Stimulated activated CD8-positive, alpha-beta memory T cell treated with anti-CD3 and anti-CD28 coated beads, Interleukin-4, amount 100 ng/mL, for 1 hour (primary cell): ENCODE results near the gene MAP4.
"Not testable (repeated sequence)": the region's sequence is repeated elsewhere in the genome, so short reads cannot be mapped to it uniquely, and the experiment has no call there.

Experiments used
- DNase-seq, 2 donors: peaks; one replicate each; pipeline ENCODE4 v3.0.0-alpha.2; 2020; ENCODE audit warnings: low read depth in 2 of 2, low spot score in 1 of 2

The MAP4 gene, protein sequence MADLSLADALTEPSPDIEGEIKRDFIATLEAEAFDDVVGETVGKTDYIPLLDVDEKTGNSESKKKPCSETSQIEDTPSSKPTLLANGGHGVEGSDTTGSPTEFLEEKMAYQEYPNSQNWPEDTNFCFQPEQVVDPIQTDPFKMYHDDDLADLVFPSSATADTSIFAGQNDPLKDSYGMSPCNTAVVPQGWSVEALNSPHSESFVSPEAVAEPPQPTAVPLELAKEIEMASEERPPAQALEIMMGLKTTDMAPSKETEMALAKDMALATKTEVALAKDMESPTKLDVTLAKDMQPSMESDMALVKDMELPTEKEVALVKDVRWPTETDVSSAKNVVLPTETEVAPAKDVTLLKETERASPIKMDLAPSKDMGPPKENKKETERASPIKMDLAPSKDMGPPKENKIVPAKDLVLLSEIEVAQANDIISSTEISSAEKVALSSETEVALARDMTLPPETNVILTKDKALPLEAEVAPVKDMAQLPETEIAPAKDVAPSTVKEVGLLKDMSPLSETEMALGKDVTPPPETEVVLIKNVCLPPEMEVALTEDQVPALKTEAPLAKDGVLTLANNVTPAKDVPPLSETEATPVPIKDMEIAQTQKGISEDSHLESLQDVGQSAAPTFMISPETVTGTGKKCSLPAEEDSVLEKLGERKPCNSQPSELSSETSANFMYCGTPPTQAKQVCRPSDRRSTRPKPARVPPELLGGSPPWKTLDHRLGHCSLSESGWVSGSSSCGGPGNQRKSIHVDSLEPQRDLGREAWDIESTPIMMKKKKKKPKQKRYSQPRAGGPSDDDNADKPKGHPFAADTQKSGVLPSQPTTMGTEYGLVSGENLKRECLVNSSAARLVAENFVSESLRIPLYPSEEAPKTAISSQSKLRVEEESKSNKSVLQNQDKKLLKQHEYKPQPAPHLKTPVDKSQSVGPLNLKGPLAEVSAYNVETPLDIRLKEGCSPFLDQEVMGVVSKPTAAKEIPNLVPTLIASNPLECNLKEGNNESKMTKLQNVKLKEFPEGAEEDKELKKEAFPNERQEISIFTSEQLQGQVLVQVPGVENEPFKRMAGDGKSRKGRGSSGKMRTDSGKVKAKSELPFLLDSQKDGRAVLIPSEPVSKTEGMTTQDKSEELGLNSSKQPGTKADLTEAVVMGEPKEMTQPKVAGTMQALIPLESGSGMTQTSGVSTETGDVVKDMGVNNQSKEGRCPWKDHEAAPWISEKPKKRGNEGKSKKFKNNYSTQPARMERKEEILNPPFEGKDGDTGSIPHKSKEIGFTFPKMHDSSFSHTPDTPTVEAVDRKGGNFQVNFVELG (N-terminal part only)

GRCh38 chr3:48016301-48016973 lies at the start of gene MAP4:
Gene MAP4, minus strand, starts transcription at chr3:48016416. Its CDS starts 17,556 bp downstream, at chr3:47998860.
- DNase-seq = no peak

DNA sequence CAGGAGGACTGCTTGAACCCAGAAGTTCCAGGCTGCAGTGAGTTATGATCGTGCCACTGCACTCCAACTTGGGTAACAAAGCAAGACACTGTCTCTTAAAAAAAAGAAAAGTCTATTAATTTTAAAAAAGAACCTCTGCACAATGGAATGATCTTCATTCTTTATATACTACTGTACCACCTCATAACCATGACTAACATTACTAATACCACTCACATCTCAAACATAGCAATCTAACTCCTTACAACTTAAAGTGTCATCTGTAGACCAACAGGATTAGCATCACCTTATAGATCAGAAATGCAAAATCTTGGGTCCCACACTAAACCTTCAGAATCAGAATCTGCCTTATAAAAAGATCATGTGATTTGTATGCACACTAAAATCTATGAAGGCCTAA lies 48.8 kb upstream of the MAP4 start:
- DNase-seq = no peak

GRCh38 chr3:48064292-48064829 lies 48.1 kb upstream of the MAP4 start:
- DNase-seq = no peak

DNA sequence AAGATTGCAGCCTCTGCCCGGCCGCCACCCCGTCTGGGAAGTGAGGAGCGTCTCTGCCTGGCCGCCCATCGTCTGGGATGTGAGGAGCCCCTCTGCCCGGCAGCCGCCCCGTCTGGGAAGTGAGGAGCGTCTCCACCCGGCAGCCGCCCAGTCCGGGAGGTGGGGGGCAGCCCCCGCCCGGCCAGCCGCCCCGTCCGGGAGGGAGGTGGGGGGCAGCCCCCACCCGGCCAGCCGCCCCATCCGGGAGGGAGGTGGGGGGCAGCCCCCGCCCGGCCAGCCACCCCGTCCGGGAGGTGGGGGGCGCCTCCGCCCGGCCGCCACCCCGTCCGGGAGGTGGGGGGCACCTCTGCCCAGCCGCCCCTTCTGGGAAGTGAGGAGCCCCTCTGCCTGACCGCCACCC lies 45.4 kb upstream of the MAP4 start:
- not testable (repeated sequence) for DNase-seq

- no peak for DNase-seq
Measured at GRCh38 chr3:48058091-48058490, 41.9 kb upstream of the MAP4 start.

DNA sequence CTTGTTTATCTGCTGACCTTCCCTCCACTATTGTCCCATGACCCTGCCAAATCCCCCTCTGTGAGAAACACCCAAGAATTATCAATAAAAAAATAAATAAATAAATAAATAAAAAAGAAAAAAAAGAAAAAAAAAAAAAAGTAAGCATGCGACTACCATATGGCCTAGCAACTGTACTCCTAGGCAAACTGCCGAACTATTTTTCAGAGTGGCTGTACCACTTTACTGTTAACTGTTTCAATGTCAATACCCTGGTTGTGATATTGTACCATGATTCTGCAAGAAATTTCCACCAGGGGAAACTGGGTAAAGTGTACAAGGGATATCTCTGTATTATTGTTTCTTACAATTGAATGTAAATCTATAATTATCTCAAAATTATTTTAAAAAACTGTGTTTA lies 41.3 kb upstream of the MAP4 start:
- DNase-seq = no peak

- DNase-seq = no peak
Measured at GRCh38 chr3:48047841-48048464, 31.7 kb upstream of the MAP4 start.

DNA sequence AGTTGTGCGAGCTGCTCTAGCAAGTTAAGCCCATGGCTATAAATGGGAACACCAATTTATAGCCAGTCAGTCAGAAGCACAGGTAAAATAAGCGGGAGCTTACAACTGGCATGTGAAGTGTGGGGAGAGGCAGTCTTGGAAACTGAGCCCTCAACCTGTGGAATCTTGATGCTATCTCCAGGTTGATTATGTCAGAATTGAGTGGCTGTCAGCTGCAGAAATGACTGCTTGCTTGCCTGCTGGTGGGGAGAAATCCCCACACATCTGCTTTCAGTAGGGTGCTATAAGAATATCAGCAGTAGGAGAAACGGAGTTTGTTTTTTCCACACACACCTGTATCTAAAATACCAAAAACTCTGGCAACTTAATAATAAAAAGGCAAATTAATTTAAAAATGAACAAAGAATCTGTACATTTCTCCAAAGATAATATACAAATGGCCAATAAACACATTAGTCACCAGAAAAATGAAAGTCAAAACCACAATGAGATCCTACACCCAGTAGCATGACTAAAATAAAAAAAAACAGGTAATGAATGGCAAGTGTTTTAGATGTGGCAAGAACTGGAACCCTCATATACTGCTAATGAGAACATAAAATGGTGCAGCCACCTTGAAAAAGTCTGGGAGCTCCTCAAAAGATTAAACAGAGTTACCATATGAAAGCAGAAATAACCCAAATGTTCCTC lies 26.0 kb upstream of the MAP4 start:
- DNase-seq = no peak

DNA sequence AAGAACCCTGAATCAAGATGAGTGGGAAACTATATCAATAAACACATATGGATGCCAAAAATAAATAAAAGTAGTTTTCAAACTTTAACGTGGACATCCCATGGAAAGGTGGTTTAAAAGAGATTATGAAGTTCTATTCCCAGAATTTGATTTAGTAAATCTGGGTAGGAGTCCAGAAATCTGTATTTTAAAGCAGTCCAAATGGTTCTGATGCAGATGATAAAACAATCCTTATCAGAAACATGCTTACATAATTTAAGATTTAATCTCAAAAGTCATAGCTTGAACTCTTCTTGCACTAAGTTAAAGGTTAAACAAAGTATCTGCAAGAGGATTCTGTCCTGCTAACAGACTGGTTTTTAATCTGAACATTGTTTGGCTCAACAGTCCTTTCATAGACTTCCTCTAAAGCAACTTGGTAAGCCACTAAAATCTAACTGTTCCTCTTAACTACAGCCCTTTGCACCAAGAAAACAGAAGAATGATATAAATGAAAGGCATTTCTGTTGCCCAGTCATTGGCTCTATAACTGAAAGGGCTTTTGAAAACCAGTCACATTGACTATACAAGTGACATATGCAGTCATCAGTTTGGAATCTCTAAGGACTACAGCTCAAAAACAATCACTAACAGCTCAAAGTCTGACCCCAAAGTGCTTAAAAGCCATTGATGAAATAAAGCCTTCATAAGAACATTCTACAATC lies 23.4 kb upstream of the MAP4 start:
- DNase-seq = no peak

DNA sequence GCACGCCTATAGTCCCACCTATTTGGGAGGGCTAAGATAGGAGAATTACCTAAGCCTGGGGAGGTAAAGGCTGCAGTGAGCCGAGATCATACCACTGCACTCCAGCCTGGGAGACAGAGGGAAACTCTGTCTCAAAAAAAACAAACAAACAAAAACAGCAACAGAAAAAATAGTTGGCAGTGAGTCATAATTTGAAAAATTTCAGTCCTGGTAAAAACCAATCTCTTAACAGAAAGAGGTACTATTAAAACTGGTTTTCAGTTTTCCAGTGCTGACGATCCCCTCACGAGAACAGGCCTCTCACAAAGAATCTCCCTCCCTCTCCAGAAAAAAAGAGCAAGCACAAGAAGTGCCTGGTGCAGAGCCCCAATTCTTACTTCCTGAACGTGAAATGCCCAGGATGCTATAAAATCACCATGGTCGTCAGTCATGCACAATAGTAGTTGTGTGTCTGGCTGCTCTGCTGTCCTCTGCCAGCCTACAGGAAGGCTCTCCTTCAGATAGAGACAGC lies 22.8 kb upstream of the MAP4 start:
- no peak for DNase-seq

DNA sequence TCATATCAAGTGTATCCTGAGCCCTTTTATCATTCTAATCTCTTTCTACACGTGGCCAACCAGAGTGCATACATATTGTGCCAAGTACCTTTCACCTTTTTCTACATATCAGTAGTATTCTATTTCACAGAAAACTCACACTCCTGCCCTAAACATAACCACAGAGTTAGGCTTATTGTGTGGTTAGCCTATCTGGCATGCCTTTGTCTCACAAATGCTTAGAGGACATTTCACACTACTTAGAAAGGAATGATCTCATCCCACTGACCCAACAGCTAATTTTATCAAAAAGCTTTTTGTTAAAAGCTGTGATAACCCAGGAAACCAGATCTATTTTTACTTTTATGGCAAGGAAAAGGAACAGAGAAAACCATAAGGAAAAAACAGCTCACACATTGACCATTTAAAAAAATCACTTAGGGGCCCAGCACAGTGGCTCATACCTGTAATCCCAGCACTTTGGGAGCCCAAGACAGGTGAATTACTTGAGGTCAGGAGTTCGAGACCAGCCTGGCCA lies 17.8 kb upstream of the MAP4 start:
- no peak for DNase-seq

GRCh38 chr3:48030188-48030587 lies 14.0 kb upstream of the MAP4 start:
- DNase-seq = no peak

DNA sequence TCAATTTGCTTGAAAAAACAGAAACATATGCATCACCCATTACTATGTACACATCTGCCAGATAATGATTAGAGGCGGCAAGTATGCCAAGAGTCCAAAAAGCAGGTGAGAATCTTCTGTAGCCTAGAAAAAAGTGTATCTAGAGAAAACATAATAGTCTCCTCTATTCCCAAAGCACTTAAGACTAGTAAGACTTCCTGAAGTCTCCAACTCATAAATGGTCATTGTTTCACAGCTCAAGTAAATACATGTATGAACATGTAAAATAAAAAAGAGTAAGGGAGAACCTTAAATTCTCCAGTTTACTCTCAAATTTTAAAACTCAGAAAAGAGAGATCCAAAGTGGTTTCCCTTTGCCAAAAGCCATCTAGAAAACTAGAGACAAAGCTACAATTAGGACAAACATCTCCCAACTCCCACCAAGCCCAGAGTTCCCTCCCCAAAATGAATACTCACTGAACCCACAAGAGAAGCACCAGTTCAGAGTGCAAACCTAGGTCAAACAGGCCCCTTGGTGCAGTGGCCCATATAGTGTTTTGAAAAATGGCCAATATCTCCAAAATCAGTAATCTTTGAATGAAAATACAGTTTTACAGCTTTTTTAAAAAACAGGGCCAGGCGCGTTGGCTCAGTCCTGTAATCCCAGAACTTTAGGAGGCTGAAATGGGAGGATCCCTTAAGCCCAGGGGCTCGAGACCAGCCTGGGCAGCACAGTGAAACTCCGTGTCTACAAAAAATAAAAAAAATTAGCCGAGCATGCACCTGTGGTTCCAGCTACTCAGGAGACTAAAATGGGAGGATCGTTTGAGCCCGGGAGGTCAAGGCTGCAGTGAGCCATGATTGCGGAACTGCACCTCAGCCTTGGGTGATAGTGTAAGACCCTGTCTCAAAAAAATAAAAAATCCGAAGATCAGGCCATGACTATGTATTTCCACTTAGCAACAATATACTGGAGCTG lies 11.0 kb upstream of the MAP4 start:
- no peak for DNase-seq

DNA sequence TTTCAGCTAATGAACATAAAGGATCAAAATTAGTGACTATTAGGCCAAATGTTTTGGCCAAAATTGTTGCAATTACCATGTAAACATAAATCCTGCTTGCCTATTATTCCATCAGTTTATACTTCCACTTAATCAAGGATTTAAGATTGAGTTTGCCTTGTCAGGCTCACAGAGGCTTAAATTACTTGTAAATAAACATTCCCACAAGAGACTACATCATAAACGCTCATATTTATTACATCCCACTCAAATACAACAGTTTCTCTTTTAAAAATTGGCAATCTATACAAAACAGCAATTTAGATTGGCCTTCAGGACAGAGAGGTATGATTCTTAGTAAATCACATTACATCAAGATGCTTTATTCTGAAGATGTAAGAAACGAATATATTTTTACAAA lies 9.9 kb upstream of the MAP4 start:
- no peak for DNase-seq

DNA sequence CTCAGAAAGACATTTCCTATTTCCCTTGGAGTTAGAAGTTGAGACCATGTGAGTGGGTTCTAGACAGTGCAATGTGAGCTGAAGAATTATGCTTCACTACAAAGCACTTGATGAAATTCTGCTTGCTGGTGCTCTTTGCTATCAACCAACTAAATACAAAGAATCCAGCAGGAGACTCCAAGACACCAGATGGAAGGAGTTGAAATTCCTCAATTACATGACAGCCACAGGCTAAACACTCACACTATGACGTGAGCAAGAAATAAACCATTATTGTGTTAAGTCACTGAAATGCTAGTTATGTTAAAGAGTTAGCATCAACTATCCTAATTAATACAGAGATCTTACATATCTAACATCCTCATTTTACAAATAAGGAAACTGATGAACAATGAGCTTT lies 8.2 kb upstream of the MAP4 start:
- no peak for DNase-seq

- DNase-seq = no peak
Measured at GRCh38 chr3:48023377-48023776, 7.2 kb upstream of the MAP4 start.

DNA sequence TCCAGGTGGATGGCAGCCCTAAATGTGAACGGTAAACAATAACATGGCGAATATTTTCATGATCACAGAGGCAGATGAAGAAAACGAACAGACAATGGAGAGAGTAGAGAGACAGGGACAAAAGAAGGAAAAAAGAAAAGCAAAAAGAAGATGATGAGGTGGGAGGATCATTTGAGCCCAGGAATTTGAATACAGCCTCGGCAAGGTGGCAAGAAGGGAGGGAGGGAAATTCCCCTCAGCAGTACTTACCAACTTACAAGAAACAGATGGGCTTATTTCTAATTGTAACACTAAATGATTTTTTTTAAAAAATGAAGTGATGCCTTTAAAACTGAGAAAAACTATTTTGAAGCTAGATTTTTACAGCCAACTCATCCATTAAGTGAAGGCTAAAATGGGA lies 6.0 kb upstream of the MAP4 start:
- no peak for DNase-seq
